Subcutaneous preadipocyte (primary cell): Measurements from ENCODE around the gene RXFP4. TPM values are rescaled to one million over a fixed set of nuclear protein-coding genes. Genes with fewer than 3 reads are reported as not detected.

Experiments
- small RNA-seq: library from RNA; depleted of rRNA; stranded (forward); fragments of <200 nt; gene quantifications from one replicate; pipeline ENCODE3, GENCODE V24; 2012
- total RNA-seq: library from RNA; depleted of rRNA; stranded (reverse); fragments of >200 nt; gene quantifications from 2 replicates; pipeline ENCODE4 v1.2.3, GENCODE V29; 2012

RXFP4 gene, protein sequence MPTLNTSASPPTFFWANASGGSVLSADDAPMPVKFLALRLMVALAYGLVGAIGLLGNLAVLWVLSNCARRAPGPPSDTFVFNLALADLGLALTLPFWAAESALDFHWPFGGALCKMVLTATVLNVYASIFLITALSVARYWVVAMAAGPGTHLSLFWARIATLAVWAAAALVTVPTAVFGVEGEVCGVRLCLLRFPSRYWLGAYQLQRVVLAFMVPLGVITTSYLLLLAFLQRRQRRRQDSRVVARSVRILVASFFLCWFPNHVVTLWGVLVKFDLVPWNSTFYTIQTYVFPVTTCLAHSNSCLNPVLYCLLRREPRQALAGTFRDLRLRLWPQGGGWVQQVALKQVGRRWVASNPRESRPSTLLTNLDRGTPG
- not detected in 2 replicates for total RNA-seq

DNA sequence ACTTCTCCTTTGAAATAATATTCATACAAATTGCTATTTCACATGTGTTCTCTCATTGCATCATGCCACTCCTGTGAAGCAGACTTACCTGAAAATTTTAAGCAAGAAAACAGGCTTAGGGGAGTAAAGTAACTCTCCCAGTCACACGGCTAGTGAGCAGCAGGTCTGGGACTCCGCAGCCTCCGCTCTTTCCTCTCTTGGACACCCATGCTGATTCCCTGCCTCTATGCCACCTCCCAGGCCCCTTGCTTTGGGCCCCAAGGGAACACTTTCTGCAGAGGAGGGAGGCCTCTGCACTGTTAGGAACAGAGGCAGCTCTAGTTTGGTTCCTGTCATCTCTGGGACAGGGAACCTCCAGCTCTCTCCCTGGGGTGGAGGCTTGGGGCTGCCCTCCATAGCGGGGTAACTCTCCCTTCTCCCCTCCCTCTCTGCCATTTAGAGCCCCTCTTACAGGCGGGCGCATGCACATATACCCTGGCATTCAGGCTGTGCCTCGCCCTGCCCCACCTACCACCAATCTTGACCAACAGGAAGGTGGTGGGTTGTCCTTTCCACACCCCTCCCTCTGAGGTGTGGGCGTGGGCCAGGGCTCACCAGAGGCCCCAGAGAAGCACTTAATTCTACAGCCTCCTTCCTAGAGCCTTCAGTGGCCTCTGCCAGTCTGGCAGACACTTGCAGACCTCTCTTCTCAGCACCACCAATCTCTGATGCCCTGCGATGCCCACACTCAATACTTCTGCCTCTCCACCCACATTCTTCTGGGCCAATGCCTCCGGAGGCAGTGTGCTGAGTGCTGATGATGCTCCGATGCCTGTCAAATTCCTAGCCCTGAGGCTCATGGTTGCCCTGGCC is at the start of gene RXFP4:
Gene RXFP4 (plus strand): TSS at position 646 of the 852 bp plus-strand sequence. CDS start 72 bp downstream, at position 718.

DNA sequence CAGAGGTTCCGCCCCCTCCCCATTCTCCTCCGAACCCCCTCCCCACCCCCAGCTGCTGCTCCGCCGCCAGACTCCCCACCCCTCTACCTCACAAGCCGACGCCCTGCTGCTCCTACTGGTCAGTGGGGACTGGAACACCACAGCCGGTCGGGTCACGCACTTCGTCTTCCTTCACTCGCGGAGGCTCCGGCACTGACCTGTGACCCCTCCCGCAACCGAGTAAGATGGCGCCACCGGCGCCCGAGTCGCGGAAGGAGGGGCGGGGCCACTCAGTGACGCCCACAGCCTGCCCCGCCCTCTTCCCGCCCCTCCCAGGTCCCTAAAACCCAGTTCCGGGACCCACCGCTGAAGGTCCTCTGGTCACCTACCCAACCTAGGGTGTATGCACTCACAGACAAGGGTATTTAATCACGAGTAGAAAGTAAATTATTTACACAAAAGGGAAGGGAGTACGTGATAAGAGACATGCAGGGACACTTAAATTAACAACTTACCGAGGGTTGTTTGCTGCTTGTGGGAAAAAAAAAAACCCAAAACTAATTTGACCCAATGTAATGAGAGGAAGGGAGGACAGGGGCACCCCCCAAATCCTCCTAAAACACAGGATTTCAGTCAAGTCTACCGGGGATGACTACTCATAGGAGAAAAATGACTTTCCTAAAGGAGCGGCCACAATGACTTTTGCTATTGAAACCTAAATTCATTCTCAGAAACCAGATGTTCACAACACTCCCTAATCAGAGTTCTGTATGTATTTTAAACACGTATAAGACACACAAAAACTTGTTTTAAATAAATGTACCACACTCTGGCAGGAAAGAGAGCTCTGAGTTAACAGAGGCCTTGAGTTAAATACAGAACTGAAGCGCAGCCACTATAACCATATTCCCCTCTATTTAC is 30.0 kb upstream of the RXFP4 start, which contains the start of gene RIT1:
Gene RIT1 (minus strand): TSS at position 194 of the 900 bp plus-strand sequence. CDS start 588 bp downstream, outside the sequence.

DNA sequence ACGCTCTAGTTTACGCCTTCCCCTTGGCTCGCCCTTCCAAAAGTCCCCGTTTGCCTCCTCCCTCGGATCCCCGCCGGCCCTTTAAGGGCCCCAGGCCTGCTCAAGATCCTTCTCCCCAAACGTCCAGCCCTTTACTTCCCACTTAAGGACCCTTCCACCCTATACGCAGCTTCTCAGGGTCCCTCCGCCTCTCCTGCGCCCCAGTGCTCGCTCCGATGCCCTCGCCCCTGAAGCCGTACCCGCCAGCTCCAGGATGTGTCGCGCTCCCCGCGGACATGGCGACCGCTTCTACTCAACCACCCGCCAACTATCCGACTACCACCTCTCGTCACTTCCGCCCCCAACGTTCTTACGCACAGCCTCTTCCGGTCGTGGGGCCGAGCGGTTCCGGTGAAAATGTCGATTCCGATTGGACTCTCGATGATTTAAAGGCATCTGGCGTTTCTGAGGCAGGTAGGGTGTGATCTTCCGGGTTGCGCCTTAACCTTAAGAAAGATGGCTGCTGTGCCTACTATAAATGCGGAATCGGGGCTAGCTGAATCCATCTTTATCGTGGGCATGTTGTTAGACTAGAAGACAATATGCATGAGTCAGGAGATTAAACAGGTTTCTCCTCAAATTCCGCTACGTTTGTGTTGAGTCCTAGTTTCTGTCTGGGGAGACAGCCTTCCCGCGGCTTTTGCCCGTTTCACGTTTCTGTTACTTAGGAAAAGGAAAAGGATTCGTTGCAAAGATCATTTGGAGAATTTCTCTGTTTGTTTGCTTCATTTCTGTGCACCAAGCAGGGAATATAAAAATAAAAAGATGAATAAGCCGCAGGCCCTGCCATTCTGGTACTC is 7.1 kb upstream of the RXFP4 start, which contains the start of gene KHDC4:
Gene KHDC4 (minus strand): TSS at position 317 of the 839 bp plus-strand sequence. CDS start 40 bp downstream, at position 277.

DNA sequence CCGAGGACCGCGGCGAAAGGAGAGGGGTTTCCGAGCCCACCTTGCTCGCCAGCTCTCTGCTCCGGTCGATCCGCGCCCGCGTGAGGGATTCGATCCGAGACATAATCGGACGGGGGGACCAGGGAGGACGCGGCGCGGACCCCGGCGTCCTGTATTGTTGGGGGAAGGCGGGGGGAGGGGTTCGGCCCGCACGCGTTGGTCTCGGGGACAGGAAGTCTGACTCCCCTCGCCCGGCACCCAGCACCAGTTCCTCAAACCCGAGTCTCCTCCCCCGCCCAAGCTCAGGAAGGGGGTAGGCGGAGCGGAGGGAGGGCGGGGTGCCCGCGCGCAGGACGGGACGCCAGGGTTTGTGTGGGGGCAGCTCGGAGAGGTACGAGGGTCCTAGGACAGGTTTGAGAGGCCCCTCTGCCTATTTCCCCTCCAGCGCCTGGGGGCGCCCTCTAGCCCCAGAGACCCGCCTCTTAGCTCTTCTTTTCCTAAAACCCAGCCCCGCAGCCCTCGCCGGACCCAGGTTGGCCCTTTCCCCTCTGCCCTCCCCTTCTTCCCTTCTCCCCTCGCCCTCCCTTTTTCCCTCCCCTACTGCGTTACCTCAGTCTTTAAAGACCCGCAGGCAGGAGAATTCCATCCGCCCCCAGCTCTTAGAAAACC is 37.0 kb downstream of the RXFP4 start, which contains the start of gene ARHGEF2:
Gene ARHGEF2 (minus strand): TSS at position 223 of the 648 bp plus-strand sequence. CDS start 120 bp downstream, at position 103.

Small RNA genes within 50 kb of the gene (small RNA-seq; reads per million reads assigned to genes)
- not detected for gene MIR6738
- gene RF00015 = not detected
- not detected for gene SCARNA4
- 117 reads per million, percentile 99 among the genes with 10 or more reads in this experiment for gene SNORA80E

Other genes with a start within 250 kb of the RXFP4 start
- gene GON4L, start 84.4 kb upstream of the RXFP4 start, total RNA-seq = 29.0 and 40.9 TPM in 2 replicates
- gene SYT11, start 82.1 kb upstream of the RXFP4 start, total RNA-seq = 20.2 and 25.6 TPM in 2 replicates
- 16.0 and 16.2 TPM in 2 replicates for gene RIT1, start 30.3 kb upstream of the RXFP4 start, total RNA-seq
- 23.1 and 33.4 TPM in 2 replicates for gene KHDC4, start 7.2 kb upstream of the RXFP4 start, total RNA-seq
- gene ARHGEF2, start 36.9 kb downstream of the RXFP4 start, total RNA-seq = 100 and 171 TPM in 2 replicates
- 261 and 358 TPM in 2 replicates for gene SSR2, start 79.3 kb downstream of the RXFP4 start, total RNA-seq
- gene UBQLN4, start 112.2 kb downstream of the RXFP4 start, total RNA-seq = 14.3 and 22.5 TPM in 2 replicates
- 36.4 and 50.7 TPM in 2 replicates for gene LAMTOR2, start 113.1 kb downstream of the RXFP4 start, total RNA-seq
- gene RAB25, start 119.5 kb downstream of the RXFP4 start, total RNA-seq = not detected in 2 replicates
- 0.73 and 1.2 TPM in 2 replicates for gene MEX3A, start 140.8 kb downstream of the RXFP4 start, total RNA-seq
- 1,358 and 1,418 TPM in 2 replicates for gene LMNA, start 173.1 kb downstream of the RXFP4 start, total RNA-seq
- 0.37 and 0.98 TPM in 2 replicates for gene SEMA4A, start 211.9 kb downstream of the RXFP4 start, total RNA-seq